ENCODE results near the gene SLC6A7. TPM values are rescaled to one million over a fixed set of nuclear protein-coding genes. Genes with fewer than 3 reads are reported as not detected.

Gene SLC6A7
- total RNA-seq, 1 donor from 2014 or later: not detected

- TF ChIP-seq CTCF (IDR thresholded peaks at IDR 0.05; ENCODE audit: unreplicated experiment): no peak
- Mint-ChIP-seq H3K36me3 (ENCODE audit: low read depth, unreplicated experiment) (no peaks in the 10 kb centered on the region), H3K27me3 (ENCODE audit: unreplicated experiment) (peaks cover 7% of the 10 kb centered on the region), H3K9me3 (ENCODE audit: unreplicated experiment) (no peaks in the 10 kb centered on the region), H3K4me1 (ENCODE audit: unreplicated experiment) (peaks cover 11% of the 10 kb centered on the region), H3K4me3 (ENCODE audit: unreplicated experiment) (no peak overlapping the region), H3K27ac (ENCODE audit: unreplicated experiment) (no peak overlapping the region)
- DNase-seq (ENCODE audit: low spot score): no peak
Observed at GRCh38 chr5:150258130-150258529, 68.3 kb downstream of the SLC6A7 start.

Other genes starting within 250 kb of the SLC6A7 start
- gene PDE6A, start 245.3 kb upstream of the SLC6A7 start, total RNA-seq (ENCODE audit: unreplicated experiment): not detected
- 22.2 TPM for gene SLC26A2, start 229.3 kb upstream of the SLC6A7 start, total RNA-seq (ENCODE audit: unreplicated experiment)
- gene TIGD6, start 189.4 kb upstream of the SLC6A7 start, total RNA-seq (ENCODE audit: unreplicated experiment): 3.5 TPM
- gene HMGXB3, start 189.3 kb upstream of the SLC6A7 start, total RNA-seq (ENCODE audit: unreplicated experiment): 55.7 TPM
- 2.7 TPM for gene CSF1R, start 103.5 kb upstream of the SLC6A7 start, total RNA-seq (ENCODE audit: unreplicated experiment)
- gene PDGFRB, start 34.2 kb upstream of the SLC6A7 start, total RNA-seq (ENCODE audit: unreplicated experiment): 23.7 TPM
- gene CDX1, start 23.3 kb upstream of the SLC6A7 start, total RNA-seq (ENCODE audit: unreplicated experiment): 0.59 TPM
- 1.1 TPM for gene CAMK2A, start 99.7 kb downstream of the SLC6A7 start, total RNA-seq (ENCODE audit: unreplicated experiment)
- 3.8 TPM for gene ARSI, start 112.8 kb downstream of the SLC6A7 start, total RNA-seq (ENCODE audit: unreplicated experiment)
- 41.5 TPM for gene TCOF1, start 167.6 kb downstream of the SLC6A7 start, total RNA-seq (ENCODE audit: unreplicated experiment)
- 170 TPM for gene CD74, start 222.8 kb downstream of the SLC6A7 start, total RNA-seq (ENCODE audit: unreplicated experiment)

Measured in endothelial cell (in vitro differentiated cells).